Measurements from ENCODE around the gene ITGBL1.
"Not testable (repeated sequence)": the region's sequence is repeated elsewhere in the genome, so short reads cannot be mapped to it uniquely, and the experiment has no call there.

- TF ChIP-seq CTCF (IDR thresholded peaks at IDR 0.05; ENCODE audit: low read depth, low read length); POLR2A (IDR thresholded peaks at IDR 0.05; ENCODE audit: extremely low read depth, insufficient read length); MAX (IDR thresholded peaks at IDR 0.05; ENCODE audit: low read depth, low read length): not testable (repeated sequence)
These were observed 92.1 kb downstream of the ITGBL1 start for GRCh38 chr13:101544544-101544943.
